ENCODE data around the gene NDUFB11.

Gene NDUFB11

GRCh38 chrX:47144626-47145394 lies at the start of gene NDUFB11, which contains the start of gene RBM10:
NDUFB11 (minus strand) TSS chrX:47144702; CDS start chrX:47144679, 23 bp downstream.
RBM10 (plus strand) TSS chrX:47145221; CDS start chrX:47147482, 2,261 bp downstream.
- DNase-seq (ENCODE audit: low read depth in 3 of 3) = peak; percentile 67 to 80 (median 69)

- DNase-seq (ENCODE audit: low read depth in 3 of 3) = peak; percentile 62 to 86 (median 81)
Measured at GRCh38 chrX:47193475-47194193, 49.1 kb upstream of the NDUFB11 start, which contains the start of gene UBA1. UBA1 (plus strand) TSS chrX:47193829; CDS start chrX:47198803, 4,974 bp downstream.

- DNase-seq (ENCODE audit: low read depth in 3 of 3) = no peak
Measured at GRCh38 chrX:47191806-47192401, 47.4 kb upstream of the NDUFB11 start.

GRCh38 chrX:47191331-47191730 lies 46.8 kb upstream of the NDUFB11 start:
- peak in 2 of 3 experiments; percentile 23 to 35 for DNase-seq (ENCODE audit: low read depth in 3 of 3)

GRCh38 chrX:47190445-47191269 lies 46.2 kb upstream of the NDUFB11 start:
- peak; percentile 48 to 66 (median 66) for DNase-seq (ENCODE audit: low read depth in 3 of 3)

GRCh38 chrX:47189906-47190305 lies 45.4 kb upstream of the NDUFB11 start:
- no peak for DNase-seq (ENCODE audit: low read depth in 3 of 3)

GRCh38 chrX:47187106-47187677 lies 42.7 kb upstream of the NDUFB11 start:
- DNase-seq (ENCODE audit: low read depth in 3 of 3) = no peak

- no peak for DNase-seq (ENCODE audit: low read depth in 3 of 3)
Measured at GRCh38 chrX:47186096-47186740, 41.7 kb upstream of the NDUFB11 start.

- DNase-seq (ENCODE audit: low read depth in 3 of 3) = no peak
Measured at GRCh38 chrX:47185241-47185640, 40.7 kb upstream of the NDUFB11 start.

- DNase-seq (ENCODE audit: low read depth in 3 of 3) = no peak
Measured at GRCh38 chrX:47184486-47184885, 40.0 kb upstream of the NDUFB11 start.

- DNase-seq (ENCODE audit: low read depth in 3 of 3) = no peak
Measured at GRCh38 chrX:47182106-47182700, 37.7 kb upstream of the NDUFB11 start.

- DNase-seq (ENCODE audit: low read depth in 3 of 3) = no peak
Measured at GRCh38 chrX:47181301-47181700, 36.8 kb upstream of the NDUFB11 start.

GRCh38 chrX:47180346-47180745 lies 35.8 kb upstream of the NDUFB11 start:
- no peak for DNase-seq (ENCODE audit: low read depth in 3 of 3)

- DNase-seq (ENCODE audit: low read depth in 3 of 3) = no peak
Measured at GRCh38 chrX:47179928-47180255, 35.4 kb upstream of the NDUFB11 start.

GRCh38 chrX:47179221-47179927 lies 34.9 kb upstream of the NDUFB11 start:
- DNase-seq (ENCODE audit: low read depth in 3 of 3) = no peak

GRCh38 chrX:47178337-47178736 lies 33.8 kb upstream of the NDUFB11 start:
- no peak for DNase-seq (ENCODE audit: low read depth in 3 of 3)

GRCh38 chrX:47177079-47177478 lies 32.6 kb upstream of the NDUFB11 start:
- no peak for DNase-seq (ENCODE audit: low read depth in 3 of 3)

GRCh38 chrX:47176101-47176740 lies 31.7 kb upstream of the NDUFB11 start:
- DNase-seq (ENCODE audit: low read depth in 3 of 3) = no peak

GRCh38 chrX:47175588-47175980 lies 31.1 kb upstream of the NDUFB11 start:
- no peak for DNase-seq (ENCODE audit: low read depth in 3 of 3)

All from stimulated activated CD4-positive, alpha-beta T cell treated with anti-CD3 and anti-CD28 coated beads, TNF-alpha, amount 100 ng/mL, for 4 hours (primary cell).